Measurements from ENCODE around the gene ZNF354C.
"Not testable (repeated sequence)": the region's sequence is repeated elsewhere in the genome, so short reads cannot be mapped to it uniquely, and the experiment has no call there.

ZNF354C gene

DNA sequence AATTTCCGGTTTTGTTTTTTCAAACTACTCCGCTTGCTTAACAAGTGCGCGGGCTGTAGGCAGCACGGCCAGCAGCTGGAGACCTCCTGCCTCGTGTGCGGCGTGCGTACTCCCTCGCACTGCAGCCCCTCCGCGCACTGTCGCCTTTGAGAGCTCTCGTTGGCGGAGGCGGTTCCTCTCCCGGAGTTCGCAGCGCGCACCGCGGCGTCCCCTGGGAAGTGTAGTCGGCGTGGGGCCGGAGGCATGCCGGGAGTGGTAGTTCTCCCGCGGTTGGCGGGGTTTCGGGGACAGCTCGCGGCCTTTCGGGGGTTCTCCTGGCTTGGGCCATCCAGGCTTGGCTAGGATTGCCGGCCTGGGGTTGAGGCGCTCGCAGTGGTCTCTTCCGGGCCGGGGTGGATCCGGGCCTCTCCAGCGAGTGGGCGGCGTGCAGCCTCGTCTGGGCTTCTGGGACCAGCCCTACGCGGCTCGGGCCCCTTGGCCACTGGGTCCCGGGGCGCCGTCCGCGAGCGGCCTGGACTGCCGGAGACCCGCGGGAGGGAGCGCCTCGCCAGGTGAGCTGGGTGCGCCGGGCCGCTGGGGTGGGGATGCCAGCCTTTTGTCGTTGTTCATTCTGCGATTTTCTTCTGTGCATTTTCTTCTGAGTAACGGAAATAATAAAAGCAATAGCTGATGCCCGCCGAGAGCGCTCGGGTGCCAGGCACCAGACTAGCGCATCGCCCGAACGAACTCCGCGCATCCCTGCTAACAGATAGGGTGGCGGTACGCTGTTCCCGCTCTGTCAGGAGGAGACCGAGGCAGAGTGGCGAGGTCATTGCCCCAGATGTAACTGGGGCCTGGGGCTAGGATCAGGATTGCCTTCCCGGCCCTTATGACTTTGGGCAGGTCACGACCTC lies at the start of gene ZNF354C:
Gene ZNF354C, plus strand, starts transcription at position 258 of the 893 bp plus-strand sequence. CDS start 1,696 bp downstream, outside the sequence.
- DNase-seq = peak; percentile 72

DNA sequence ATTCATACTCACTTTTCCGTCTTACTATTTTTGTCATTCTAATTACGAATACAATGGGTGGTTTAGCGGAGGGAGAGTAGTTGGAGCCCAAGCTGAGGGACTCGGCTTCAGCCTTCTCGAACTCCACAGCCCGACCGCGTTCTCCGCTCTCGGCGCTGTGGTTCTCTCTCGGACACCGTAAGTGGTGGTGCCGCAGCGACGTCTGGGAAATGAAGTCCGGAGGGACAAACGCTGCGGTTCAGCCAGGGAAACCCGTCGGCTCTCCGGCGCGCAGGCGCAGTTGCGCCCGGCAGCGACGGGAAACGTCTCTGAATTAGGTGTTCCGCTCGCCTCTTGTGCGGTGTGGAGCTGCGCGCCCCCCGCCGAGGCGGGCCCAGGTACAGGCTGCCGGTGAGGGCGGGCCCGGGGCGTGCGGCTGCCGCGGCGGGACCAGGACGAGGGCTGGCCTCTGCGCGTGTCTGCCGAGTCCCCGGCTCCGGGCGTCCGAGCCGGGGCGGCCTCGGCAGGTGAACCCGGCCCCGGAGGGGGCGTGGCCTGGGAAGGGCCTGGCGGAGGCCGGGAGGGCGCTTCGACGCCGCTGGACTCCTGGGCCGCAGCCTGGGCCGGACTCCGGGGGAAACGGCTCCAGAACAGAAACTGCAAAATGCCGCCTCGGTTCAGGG lies 36.5 kb upstream of the ZNF354C start, which contains the start of gene ZNF879:
Gene ZNF879, plus strand, starts transcription at position 277 of the 662 bp plus-strand sequence. CDS start 1,201 bp downstream, outside the sequence.
- peak; percentile 97 for DNase-seq

DNA sequence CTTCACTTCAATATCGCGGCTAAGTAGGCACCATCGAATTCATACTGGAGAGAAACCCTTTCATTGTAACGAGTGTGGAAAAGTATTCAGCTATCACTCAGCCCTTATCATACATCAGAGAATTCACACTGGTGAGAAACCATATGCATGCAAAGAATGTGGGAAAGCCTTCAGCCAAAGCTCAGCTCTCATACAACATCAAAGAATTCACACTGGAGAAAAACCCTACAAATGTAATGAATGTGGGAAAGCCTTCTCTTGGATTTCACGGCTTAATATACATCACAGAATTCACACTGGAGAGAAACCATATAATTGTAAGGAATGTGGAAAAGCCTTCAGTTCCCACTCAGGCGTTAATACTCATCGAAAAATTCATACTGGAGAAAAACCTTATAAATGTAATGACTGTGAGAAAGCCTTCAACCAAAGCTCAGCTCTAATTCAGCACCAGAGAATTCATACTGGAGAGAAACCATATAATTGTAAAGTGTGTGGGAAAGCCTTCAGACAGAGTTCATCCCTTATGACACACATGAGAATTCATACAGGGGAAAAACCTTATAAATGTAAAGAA lies 27.1 kb upstream of the ZNF354C start:
- DNase-seq = no peak

- DNase-seq = no peak
These were observed 15.4 kb upstream of the ZNF354C start for GRCh38 chr5:179044765-179045164.

GRCh38 chr5:179051784-179052183 lies 8.4 kb upstream of the ZNF354C start:
- DNase-seq = no peak

- DNase-seq = no peak
These were observed 6.0 kb upstream of the ZNF354C start for GRCh38 chr5:179054036-179054785.

DNA sequence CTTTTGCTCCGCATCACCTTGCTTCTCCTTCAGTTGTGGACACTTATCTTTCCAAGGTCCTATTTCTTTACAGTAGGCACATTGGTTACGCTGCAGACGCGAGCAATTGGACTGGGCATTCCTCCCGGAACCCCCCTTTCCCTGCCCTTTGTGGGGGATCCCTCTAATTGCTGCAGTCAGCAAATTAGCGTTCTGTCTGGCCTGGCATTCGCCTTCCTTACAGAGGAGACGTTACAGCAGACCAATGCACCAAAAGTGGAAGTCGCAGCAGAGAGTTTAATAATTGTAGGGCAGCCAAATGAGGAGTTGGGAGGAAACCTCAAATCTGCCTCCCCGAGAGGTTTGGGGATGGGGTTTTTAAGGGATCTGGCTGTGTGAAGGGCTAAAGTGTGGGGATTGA lies 5.3 kb upstream of the ZNF354C start:
- DNase-seq = no peak

GRCh38 chr5:179055436-179055835 lies 4.7 kb upstream of the ZNF354C start:
- no peak for DNase-seq

DNA sequence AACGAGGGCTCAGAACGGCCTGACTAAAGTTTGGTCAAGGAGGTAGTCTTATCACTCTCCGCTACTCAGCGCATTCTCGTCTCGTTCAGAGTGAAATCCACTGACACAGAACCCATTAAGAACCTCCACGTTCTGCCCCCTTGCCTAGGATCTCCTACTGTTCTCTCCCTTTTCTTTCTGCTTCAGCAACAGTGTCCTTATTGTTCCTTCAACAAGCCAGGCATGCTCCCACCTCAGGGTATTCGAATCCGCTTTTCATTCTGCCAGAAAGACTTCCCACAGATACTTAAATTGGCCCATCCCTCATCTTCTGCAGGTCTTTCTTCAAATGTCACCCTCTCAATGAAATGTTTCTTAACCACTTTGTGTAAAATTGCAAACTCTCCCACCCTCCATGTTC lies 4.3 kb upstream of the ZNF354C start:
- DNase-seq = no peak

GRCh38 chr5:179061025-179061424 lies 852 bp downstream of the ZNF354C start:
- no peak for DNase-seq

DNA sequence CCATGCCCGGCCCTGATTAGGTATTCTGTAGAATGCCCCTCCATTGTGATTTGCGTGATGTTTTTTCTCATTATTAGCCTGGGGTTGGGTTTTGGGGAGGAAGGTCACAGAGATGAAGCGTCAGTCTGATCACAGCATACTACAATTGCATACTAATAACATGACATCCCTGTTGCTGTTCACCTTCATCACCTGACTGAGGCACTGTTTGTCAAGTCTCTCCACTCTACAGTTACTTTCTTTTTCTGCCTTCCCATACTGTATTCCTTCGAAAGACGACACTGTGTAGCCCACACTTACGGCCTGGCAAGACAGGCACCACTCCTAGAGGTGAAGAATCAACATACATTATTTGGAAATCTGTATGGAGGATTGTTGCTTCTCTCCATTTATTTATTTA lies 5.5 kb downstream of the ZNF354C start:
- no peak for DNase-seq

DNA sequence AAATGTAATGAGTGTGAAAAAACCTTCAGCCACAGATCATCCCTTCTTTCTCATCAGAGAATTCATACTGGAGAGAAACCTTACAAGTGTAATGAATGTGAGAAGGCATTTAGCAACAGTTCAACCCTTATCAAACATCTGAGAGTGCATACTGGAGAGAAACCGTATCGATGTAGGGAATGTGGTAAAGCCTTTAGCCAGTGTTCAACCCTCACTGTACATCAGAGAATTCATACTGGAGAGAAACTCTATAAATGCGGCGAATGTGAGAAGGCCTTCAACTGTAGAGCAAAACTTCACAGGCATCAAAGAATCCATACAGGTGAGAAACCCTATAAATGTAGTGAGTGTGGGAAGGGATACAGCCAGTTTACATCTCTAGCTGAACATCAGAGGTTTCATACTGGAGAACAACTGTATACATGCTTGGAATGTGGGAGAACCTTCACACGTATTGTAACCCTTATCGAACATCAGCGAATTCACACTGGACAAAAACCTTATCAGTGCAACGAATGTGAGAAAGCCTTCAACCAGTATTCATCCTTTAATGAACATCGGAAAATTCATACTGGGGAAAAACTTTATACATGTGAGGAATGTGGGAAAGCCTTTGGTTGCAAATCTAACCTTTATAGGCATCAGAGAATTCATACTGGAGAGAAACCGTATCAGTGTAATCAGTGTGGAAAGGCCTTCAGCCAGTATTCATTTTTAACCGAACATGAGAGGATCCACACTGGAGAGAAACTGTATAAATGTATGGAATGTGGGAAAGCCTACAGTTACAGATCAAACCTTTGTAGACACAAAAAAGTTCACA lies 19.2 kb downstream of the ZNF354C start:
- no peak for DNase-seq

- no peak for DNase-seq
These were observed 20.6 kb downstream of the ZNF354C start for GRCh38 chr5:179080724-179081123.

DNA sequence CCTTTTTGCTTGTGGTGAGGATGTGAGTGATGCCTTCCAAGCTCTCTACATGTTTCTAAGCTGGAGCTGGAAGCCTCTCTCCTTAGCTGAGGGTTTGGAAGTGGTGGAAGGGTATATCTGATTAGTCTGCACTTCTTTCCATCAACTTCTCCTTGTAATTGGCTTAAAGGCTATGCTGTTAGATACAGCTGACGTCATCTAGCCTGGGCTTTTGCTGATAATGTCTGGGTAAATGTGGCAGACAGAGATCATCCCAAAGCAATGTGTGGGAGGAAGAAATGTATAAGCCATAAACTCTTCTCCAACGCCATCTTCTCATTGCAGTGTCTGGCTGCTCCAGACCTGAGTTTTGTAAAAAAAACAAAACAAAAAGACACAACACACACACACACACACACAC lies 29.3 kb downstream of the ZNF354C start:
- DNase-seq = no peak

GRCh38 chr5:179101282-179101681 lies 41.1 kb downstream of the ZNF354C start:
- DNase-seq = not testable (repeated sequence)

GRCh38 chr5:179110528-179110927 lies 50.4 kb downstream of the ZNF354C start:
- DNase-seq = no peak

- DNase-seq = no peak
These were observed 51.4 kb downstream of the ZNF354C start for GRCh38 chr5:179111267-179112207.

GRCh38 chr5:179112469-179113142 lies 52.4 kb downstream of the ZNF354C start:
- DNase-seq = no peak

- no peak for DNase-seq
These were observed 53.0 kb downstream of the ZNF354C start for GRCh38 chr5:179113143-179113530.

GRCh38 chr5:179113945-179114641 lies 53.9 kb downstream of the ZNF354C start:
- no peak for DNase-seq
